SU-DHL-6 (cell line): ENCODE data around the gene SLC8A2.

Source experiments
- EZH2phosphoT487 ChIP-seq: fragments of 200-600 bp; sonication (generic), shearing (Covaris generic); conservative IDR thresholded peaks from 2 replicates; pipeline ENCODE4 v1.6.1; 2018; ENCODE audit warnings: mild to moderate bottlenecking, antibody characterized with exemption, low read length, moderate library complexity, mixed read lengths
- TF ChIP-seq, protein P1 (sequence below): fragments of 200-600 bp; sonication (generic); IDR thresholded peaks from one replicate; pipeline ENCODE4 v1.5.1; 2017; ENCODE audit warnings: antibody characterized with exemption, mild to moderate bottlenecking, low read length, moderate library complexity; ENCODE audit not compliant: insufficient read depth, poor library complexity, severe bottlenecking

- TF ChIP-seq, protein P1, sequence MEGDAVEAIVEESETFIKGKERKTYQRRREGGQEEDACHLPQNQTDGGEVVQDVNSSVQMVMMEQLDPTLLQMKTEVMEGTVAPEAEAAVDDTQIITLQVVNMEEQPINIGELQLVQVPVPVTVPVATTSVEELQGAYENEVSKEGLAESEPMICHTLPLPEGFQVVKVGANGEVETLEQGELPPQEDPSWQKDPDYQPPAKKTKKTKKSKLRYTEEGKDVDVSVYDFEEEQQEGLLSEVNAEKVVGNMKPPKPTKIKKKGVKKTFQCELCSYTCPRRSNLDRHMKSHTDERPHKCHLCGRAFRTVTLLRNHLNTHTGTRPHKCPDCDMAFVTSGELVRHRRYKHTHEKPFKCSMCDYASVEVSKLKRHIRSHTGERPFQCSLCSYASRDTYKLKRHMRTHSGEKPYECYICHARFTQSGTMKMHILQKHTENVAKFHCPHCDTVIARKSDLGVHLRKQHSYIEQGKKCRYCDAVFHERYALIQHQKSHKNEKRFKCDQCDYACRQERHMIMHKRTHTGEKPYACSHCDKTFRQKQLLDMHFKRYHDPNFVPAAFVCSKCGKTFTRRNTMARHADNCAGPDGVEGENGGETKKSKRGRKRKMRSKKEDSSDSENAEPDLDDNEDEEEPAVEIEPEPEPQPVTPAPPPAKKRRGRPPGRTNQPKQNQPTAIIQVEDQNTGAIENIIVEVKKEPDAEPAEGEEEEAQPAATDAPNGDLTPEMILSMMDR = no peak
- TF ChIP-seq EZH2phosphoT487 = no peak
Measured at GRCh38 chr19:47415953-47416642, 55.6 kb downstream of the SLC8A2 start.
